Hepatocyte (in vitro differentiated cells): Measurements from ENCODE around the gene LRP1B.

Source experiments
- EZH2 ChIP-seq: fragments of 200-600 bp; sonication (generic); IDR thresholded peaks from 2 replicates; pipeline ENCODE4 v1.6.1; 2016; ENCODE audit warnings: antibody characterized with exemption, mild to moderate bottlenecking, borderline replicate concordance
- EZH2phosphoT487 ChIP-seq: fragments of 200-600 bp; sonication (generic); IDR thresholded peaks from one replicate; pipeline ENCODE4 v1.6.1; 2018; ENCODE audit warnings: antibody characterized with exemption, mild to moderate bottlenecking, low read depth, moderate library complexity; ENCODE audit not compliant: unreplicated experiment, severe bottlenecking
- TF ChIP-seq, protein P1 (sequence below): fragments of 200-600 bp; sonication (generic); IDR thresholded peaks from 2 replicates; pipeline ENCODE4 v1.5.1; 2016; ENCODE audit warnings: antibody characterized with exemption, mild to moderate bottlenecking; ENCODE audit not compliant: poor library complexity

DNA sequence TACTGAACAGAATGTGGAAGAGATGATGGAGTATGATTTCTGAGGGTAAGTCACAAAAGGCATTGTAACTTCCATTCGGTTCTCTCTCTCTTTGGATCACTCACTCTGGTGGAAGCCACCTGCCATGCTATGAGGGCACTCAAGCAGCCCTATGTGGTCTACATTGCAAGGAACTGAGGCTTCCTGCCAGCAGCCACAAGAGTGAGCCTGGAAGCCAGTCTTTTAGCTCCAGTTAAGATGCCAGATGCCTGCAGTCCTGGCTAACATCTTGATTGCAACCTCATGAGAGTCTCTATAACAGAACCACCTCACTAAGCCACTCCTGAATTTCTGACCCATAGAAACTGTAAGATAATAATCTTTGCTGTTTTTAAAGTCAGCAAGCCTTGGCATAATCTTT lies 935.7 kb downstream of the LRP1B start:
- TF ChIP-seq, protein P1, sequence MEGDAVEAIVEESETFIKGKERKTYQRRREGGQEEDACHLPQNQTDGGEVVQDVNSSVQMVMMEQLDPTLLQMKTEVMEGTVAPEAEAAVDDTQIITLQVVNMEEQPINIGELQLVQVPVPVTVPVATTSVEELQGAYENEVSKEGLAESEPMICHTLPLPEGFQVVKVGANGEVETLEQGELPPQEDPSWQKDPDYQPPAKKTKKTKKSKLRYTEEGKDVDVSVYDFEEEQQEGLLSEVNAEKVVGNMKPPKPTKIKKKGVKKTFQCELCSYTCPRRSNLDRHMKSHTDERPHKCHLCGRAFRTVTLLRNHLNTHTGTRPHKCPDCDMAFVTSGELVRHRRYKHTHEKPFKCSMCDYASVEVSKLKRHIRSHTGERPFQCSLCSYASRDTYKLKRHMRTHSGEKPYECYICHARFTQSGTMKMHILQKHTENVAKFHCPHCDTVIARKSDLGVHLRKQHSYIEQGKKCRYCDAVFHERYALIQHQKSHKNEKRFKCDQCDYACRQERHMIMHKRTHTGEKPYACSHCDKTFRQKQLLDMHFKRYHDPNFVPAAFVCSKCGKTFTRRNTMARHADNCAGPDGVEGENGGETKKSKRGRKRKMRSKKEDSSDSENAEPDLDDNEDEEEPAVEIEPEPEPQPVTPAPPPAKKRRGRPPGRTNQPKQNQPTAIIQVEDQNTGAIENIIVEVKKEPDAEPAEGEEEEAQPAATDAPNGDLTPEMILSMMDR: no peak
- TF ChIP-seq EZH2 (no peak), EZH2phosphoT487 (no peak)
